Measurements from ENCODE around the gene DENND2D. TPM values are rescaled to one million over a fixed set of nuclear protein-coding genes. Genes with fewer than 3 reads are reported as not detected.

The DENND2D gene
- total RNA-seq, 2 experiments from 2014 or later = 201 to 203 TPM

GRCh38 chr1:111148376-111148881 is 52.0 kb downstream of the DENND2D start:
- H3K4me3 Mint-ChIP-seq = no peak overlapping the region
- H3K9me3 Mint-ChIP-seq = no peaks in the 10 kb centered on the region
- H3K36me3 Mint-ChIP-seq = peaks cover 56% of the 10 kb centered on the region
- no peaks in the 10 kb centered on the region for H3K27me3 Mint-ChIP-seq
- peaks cover 80% of the 10 kb centered on the region for H3K4me1 Mint-ChIP-seq
- DNase-seq = no peak
- peak overlapping the region; percentile 61 for H3K27ac Mint-ChIP-seq

GRCh38 chr1:111147948-111148347 is 52.5 kb downstream of the DENND2D start:
- no peak for DNase-seq
- peak overlapping the region; percentile 7 for H3K4me3 Mint-ChIP-seq
- no peak overlapping the region for H3K27ac Mint-ChIP-seq
- H3K36me3 Mint-ChIP-seq = peaks cover 51% of the 10 kb centered on the region
- peaks cover 81% of the 10 kb centered on the region for H3K4me1 Mint-ChIP-seq
- no peaks in the 10 kb centered on the region for H3K27me3 Mint-ChIP-seq
- H3K9me3 Mint-ChIP-seq = no peaks in the 10 kb centered on the region

GRCh38 chr1:111145963-111146768 is 54.3 kb downstream of the DENND2D start:
- Mint-ChIP-seq H3K4me3 (peak overlapping the region; percentile 24), H3K4me1 (peaks cover 77% of the 10 kb centered on the region), H3K9me3 (no peaks in the 10 kb centered on the region), H3K36me3 (peaks cover 39% of the 10 kb centered on the region), H3K27ac (peak overlapping the region; percentile 76), H3K27me3 (no peaks in the 10 kb centered on the region)
- DNase-seq = no peak

- H3K27me3 Mint-ChIP-seq = no peaks in the 10 kb centered on the region
- H3K4me3 Mint-ChIP-seq = peak overlapping the region; percentile 9
- peaks cover 34% of the 10 kb centered on the region for H3K36me3 Mint-ChIP-seq
- H3K9me3 Mint-ChIP-seq = no peaks in the 10 kb centered on the region
- peak overlapping the region; percentile 75 for H3K27ac Mint-ChIP-seq
- H3K4me1 Mint-ChIP-seq = peaks cover 76% of the 10 kb centered on the region
- no peak for DNase-seq
Observed at GRCh38 chr1:111145542-111145941, 54.9 kb downstream of the DENND2D start.

- H3K27me3 Mint-ChIP-seq = no peaks in the 10 kb centered on the region
- H3K4me1 Mint-ChIP-seq = peaks cover 62% of the 10 kb centered on the region
- H3K4me3 Mint-ChIP-seq = peak overlapping the region; percentile 33
- H3K36me3 Mint-ChIP-seq = peaks cover 12% of the 10 kb centered on the region
- H3K9me3 Mint-ChIP-seq = no peaks in the 10 kb centered on the region
- no peak overlapping the region for H3K27ac Mint-ChIP-seq
- no peak for DNase-seq
Observed at GRCh38 chr1:111142356-111142975, 58.0 kb downstream of the DENND2D start.

GRCh38 chr1:111141245-111142220 is 58.9 kb downstream of the DENND2D start:
- no peak for DNase-seq
- Mint-ChIP-seq H3K36me3 (peaks cover 16% of the 10 kb centered on the region), H3K4me3 (peak overlapping the region; percentile 94), H3K4me1 (peaks cover 54% of the 10 kb centered on the region), H3K27me3 (no peaks in the 10 kb centered on the region), H3K27ac (peak overlapping the region; percentile 58), H3K9me3 (no peaks in the 10 kb centered on the region)

GRCh38 chr1:111140680-111140967 is 59.8 kb downstream of the DENND2D start:
- H3K36me3 Mint-ChIP-seq = peaks cover 19% of the 10 kb centered on the region
- H3K9me3 Mint-ChIP-seq = no peaks in the 10 kb centered on the region
- peaks cover 45% of the 10 kb centered on the region for H3K4me1 Mint-ChIP-seq
- no peaks in the 10 kb centered on the region for H3K27me3 Mint-ChIP-seq
- DNase-seq = no peak
- peak overlapping the region; percentile 94 for H3K4me3 Mint-ChIP-seq
- peak overlapping the region; percentile 58 for H3K27ac Mint-ChIP-seq

GRCh38 chr1:111139956-111140679 is 60.3 kb downstream of the DENND2D start, which contains the start of the genes CEPT1 and DRAM2:
CEPT1 (plus strand) TSS chr1:111140223; CDS start chr1:111147715, 7,492 bp downstream.
DRAM2 (minus strand) TSS chr1:111140093; CDS start chr1:111131554, 8,539 bp downstream.
- H3K4me1 Mint-ChIP-seq = peaks cover 43% of the 10 kb centered on the region
- no peaks in the 10 kb centered on the region for H3K9me3 Mint-ChIP-seq
- H3K27ac Mint-ChIP-seq = peak within 1 kb of the TSS; percentile 90
- DNase-seq = peak; percentile 92
- H3K4me3 Mint-ChIP-seq = peak within 1 kb of the TSS; percentile 94
- H3K36me3 Mint-ChIP-seq = peaks cover 24% of the 10 kb centered on the region
- no peaks in the 10 kb centered on the region for H3K27me3 Mint-ChIP-seq

- Mint-ChIP-seq H3K9me3 (no peaks in the 10 kb centered on the region), H3K4me3 (peak overlapping the region; percentile 94), H3K27me3 (no peaks in the 10 kb centered on the region), H3K27ac (peak overlapping the region; percentile 90), H3K4me1 (peaks cover 46% of the 10 kb centered on the region), H3K36me3 (peaks cover 25% of the 10 kb centered on the region)
- DNase-seq = peak; percentile 36
Observed at GRCh38 chr1:111139324-111139955, 61.0 kb downstream of the DENND2D start.

Other genes starting within 250 kb of the DENND2D start
- gene LRIF1, start 236.7 kb downstream of the DENND2D start, total RNA-seq = 10 to 100 TPM; 14.6 TPM
- 10 to 100 TPM; 25.6 to 26.8 TPM for gene DRAM2, start 60.6 kb downstream of the DENND2D start, total RNA-seq
- 10 to 100 TPM; 34.8 to 35.9 TPM for gene CEPT1, start 60.4 kb downstream of the DENND2D start, total RNA-seq
- 1 to 10 TPM; 5.1 to 9.2 TPM for gene CHI3L2, start 27.1 kb upstream of the DENND2D start, total RNA-seq
- gene CHIA, start 90.2 kb upstream of the DENND2D start, total RNA-seq = not detected
- under 1 TPM; 0.56 to 0.74 TPM for gene OVGP1, start 227.1 kb upstream of the DENND2D start, total RNA-seq
- 10 to 100 TPM; 77.4 to 79.7 TPM for gene WDR77, start 248.6 kb upstream of the DENND2D start, total RNA-seq
- gene ATP5PB, start 248.8 kb upstream of the DENND2D start, total RNA-seq = 100 to 1,000 TPM; 407 to 419 TPM

Data from activated naive CD8-positive, alpha-beta T cell treated with anti-CD3 and anti-CD28 coated beads for 36 hours (primary cell).